Measurements from ENCODE around the gene CECR2. TPM values are rescaled to one million over a fixed set of nuclear protein-coding genes. Genes with fewer than 3 reads are reported as not detected.
A peak's percentile ranks its signal among the peaks of the same experiment; 100 is the strongest.

CECR2 gene
- total and polyA plus RNA-seq, 9 donors = 0.87 to 6.7 (median 1.4) TPM

- TF ChIP-seq CTCF (IDR thresholded peaks at IDR 0.05) (no peak), POLR2A (IDR thresholded peaks at IDR 0.05) (no peak), EP300 (IDR thresholded peaks at IDR 0.05) (no peak)
- H3K4me3 ChIP-seq = no peak overlapping the region
- peak in 2 of 5 donors; percentile 7 to 9 for DNase-seq
- WGBS, 3 donors = 90 to 93% (median 90%) methylated on average over 11 of the region's 11 CpGs
- intact Hi-C loops (cut with DNase I) = no loop called here
- H3K4me1 ChIP-seq (ENCODE audit: insufficient read depth) = no peaks in the 10 kb centered on the region
- no peak overlapping the region for H3K27ac ChIP-seq
- no peaks in the 10 kb centered on the region for H3K36me3 ChIP-seq
- H3K27me3 ChIP-seq = no peaks in the 10 kb centered on the region
- H3K9me3 ChIP-seq = no peaks in the 10 kb centered on the region
Observed at GRCh38 chr22:17588606-17589005, 219.3 kb downstream of the CECR2 start.

GRCh38 chr22:17589810-17590375, 220.6 kb downstream of the CECR2 start:
- Histone ChIP-seq H3K27me3 (no peaks in the 10 kb centered on the region), H3K27ac (no peak overlapping the region), H3K36me3 (no peaks in the 10 kb centered on the region), H3K9me3 (no peaks in the 10 kb centered on the region), H3K4me1 (ENCODE audit: insufficient read depth) (no peaks in the 10 kb centered on the region), H3K4me3 (no peak overlapping the region)
- peak in 2 of 5 donors; percentile 4 to 19 for DNase-seq
- WGBS, 3 donors = 88 to 89% (median 89%) methylated on average over 10 of the region's 10 CpGs
- intact Hi-C loops (cut with DNase I) = no loop called here
- TF ChIP-seq CTCF (IDR thresholded peaks at IDR 0.05) = no peak
- no peak for TF ChIP-seq POLR2A (IDR thresholded peaks at IDR 0.05)
- no peak for TF ChIP-seq EP300 (IDR thresholded peaks at IDR 0.05)

GRCh38 chr22:17590586-17590985, 221.3 kb downstream of the CECR2 start:
- no peaks in the 10 kb centered on the region for H3K27me3 ChIP-seq
- no peak overlapping the region for H3K4me3 ChIP-seq
- no peaks in the 10 kb centered on the region for H3K36me3 ChIP-seq
- TF ChIP-seq POLR2A (IDR thresholded peaks at IDR 0.05) = no peak
- no peak for TF ChIP-seq CTCF (IDR thresholded peaks at IDR 0.05)
- TF ChIP-seq EP300 (IDR thresholded peaks at IDR 0.05) = no peak
- peak in 1 of 5 donors; percentile 4 for DNase-seq
- H3K27ac ChIP-seq = no peak overlapping the region
- WGBS, 3 donors = 65 to 80% (median 71%) methylated on average over 5 of the region's 5 CpGs
- no peaks in the 10 kb centered on the region for H3K4me1 ChIP-seq (ENCODE audit: insufficient read depth)
- H3K9me3 ChIP-seq = no peaks in the 10 kb centered on the region
- intact Hi-C loops (cut with DNase I) = no loop called here

GRCh38 chr22:17592201-17592600, 222.9 kb downstream of the CECR2 start:
- DNase-seq = peak in 2 of 5 donors; percentile 5 to 7
- TF ChIP-seq POLR2A (IDR thresholded peaks at IDR 0.05) (no peak), EP300 (IDR thresholded peaks at IDR 0.05) (no peak), CTCF (IDR thresholded peaks at IDR 0.05) (no peak)
- intact Hi-C loops (cut with DNase I) = no loop called here
- WGBS, 3 donors = 82 to 91% (median 83%) methylated on average over 5 of the region's 5 CpGs
- no peak overlapping the region for H3K27ac ChIP-seq
- no peaks in the 10 kb centered on the region for H3K4me1 ChIP-seq (ENCODE audit: insufficient read depth)
- no peaks in the 10 kb centered on the region for H3K27me3 ChIP-seq
- H3K9me3 ChIP-seq = no peaks in the 10 kb centered on the region
- H3K4me3 ChIP-seq = no peak overlapping the region
- H3K36me3 ChIP-seq = no peaks in the 10 kb centered on the region
